Suppressor macrophage treated with lipopolysaccharide for 1 hour (primary cell): ENCODE data around the gene STRN3.
A peak's percentile ranks its signal among the peaks of the same experiment; 100 is the strongest.
"Not testable (repeated sequence)": the region's sequence is repeated elsewhere in the genome, so short reads cannot be mapped to it uniquely, and the experiment has no call there.

Source experiments
- DNase-seq, 3 donors: peaks; one replicate each; pipeline ENCODE4 v3.0.0-alpha.2; 2020 to 2022

The STRN3 gene

GRCh38 chr14:31026077-31026449 is at the start of gene STRN3:
Gene STRN3, minus strand, starts transcription at chr14:31026379. Its CDS starts 194 bp downstream, at chr14:31026185.
- DNase-seq = no peak

GRCh38 chr14:31075144-31075543 is 49.0 kb upstream of the STRN3 start:
- no peak for DNase-seq

GRCh38 chr14:31071151-31071550 is 45.0 kb upstream of the STRN3 start:
- DNase-seq = no peak

GRCh38 chr14:31070431-31070830 is 44.3 kb upstream of the STRN3 start:
- DNase-seq = no peak

GRCh38 chr14:31069343-31069742 is 43.2 kb upstream of the STRN3 start:
- no peak for DNase-seq

GRCh38 chr14:31068235-31068634 is 42.1 kb upstream of the STRN3 start:
- peak; percentile 71 to 85 (median 79) for DNase-seq

GRCh38 chr14:31062908-31063307 is 36.7 kb upstream of the STRN3 start:
- DNase-seq = not testable (repeated sequence)

DNA sequence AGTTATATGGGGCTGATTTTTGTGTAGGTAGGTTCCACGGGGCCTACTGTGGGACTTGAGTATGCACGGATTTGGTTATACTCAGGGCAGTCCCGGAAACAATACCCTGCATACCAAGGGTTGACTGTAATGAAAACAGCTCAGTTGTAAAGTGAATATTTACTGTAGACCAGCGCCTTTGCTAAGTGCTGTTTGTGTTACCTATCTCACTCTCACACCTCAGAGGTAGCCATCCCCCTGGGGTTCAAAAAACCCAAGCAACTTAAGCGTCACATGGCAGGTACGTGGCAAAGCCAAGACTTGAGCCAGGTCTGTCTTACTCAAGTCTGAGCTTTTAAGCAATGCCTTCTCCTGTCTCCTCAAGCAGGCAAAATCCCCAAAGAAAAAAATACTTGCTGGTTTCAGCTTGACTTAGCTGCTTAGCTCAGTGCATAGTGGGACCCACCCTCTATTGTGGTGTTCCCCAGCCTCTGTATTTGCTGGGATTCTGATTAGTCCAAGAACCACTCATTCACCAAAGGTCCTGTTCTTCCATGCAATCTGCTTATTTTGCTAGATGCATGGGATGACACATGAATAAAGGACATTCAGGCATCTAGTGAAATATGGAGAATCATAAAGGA is 34.2 kb upstream of the STRN3 start:
- no peak for DNase-seq

- DNase-seq = peak; percentile 80 to 87 (median 80)
These were observed 33.2 kb upstream of the STRN3 start for GRCh38 chr14:31059152-31059924.

- no peak for DNase-seq
These were observed 31.7 kb upstream of the STRN3 start for GRCh38 chr14:31057701-31058364.

DNA sequence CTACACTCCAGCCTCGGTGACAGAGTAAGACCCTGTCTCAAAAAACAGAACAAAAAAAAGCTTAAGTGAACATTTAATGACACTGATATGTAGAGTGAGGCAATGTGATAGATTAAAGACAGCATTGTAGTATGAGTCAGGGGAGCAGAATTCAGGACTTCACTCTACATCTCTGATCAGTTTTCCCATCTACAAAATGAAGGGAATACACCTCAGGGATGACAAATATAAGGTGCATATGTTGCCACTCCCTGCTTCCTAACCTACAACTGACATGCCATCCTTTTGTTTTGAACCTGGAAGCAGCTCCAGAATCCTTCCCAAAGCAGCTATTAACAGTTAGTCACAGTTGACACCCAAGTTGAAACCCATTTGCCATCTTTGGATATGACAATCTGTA is 30.9 kb upstream of the STRN3 start:
- no peak for DNase-seq

DNA sequence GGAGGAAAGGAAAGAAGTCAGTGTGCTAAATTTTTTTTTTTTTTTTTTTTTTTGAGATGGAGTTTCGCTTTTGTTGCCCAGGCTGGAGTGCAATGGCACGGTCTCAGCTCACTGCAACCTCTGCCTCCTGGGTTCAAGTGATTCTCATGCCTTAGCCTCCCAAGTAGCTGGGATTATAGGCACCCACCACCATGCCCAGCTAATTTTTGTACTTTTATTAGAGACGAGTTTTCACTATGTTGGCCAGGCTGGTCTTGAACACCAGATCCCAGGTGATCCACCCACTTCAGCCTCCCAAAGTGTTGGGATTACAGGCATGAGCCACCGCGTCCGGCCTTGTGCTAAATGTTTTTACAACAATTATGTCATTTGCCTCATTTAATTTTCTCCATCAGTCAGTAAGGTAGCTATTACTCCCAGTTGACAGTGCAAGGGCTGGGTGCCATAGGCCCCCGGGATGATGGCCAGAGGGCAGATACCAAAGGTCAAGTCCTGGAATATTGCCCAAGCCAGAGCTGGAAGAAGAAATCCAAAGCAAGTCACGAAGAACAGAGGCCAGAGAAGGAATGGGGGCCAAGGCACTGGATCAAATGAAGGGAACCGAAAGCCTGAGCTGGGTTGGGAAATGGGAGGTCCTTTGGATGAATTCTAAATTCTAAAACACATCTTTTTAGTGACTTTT is 26.9 kb upstream of the STRN3 start:
- DNase-seq = not testable (repeated sequence)

- peak; percentile 77 to 80 (median 78) for DNase-seq
These were observed 25.3 kb upstream of the STRN3 start for GRCh38 chr14:31051511-31051910.

DNA sequence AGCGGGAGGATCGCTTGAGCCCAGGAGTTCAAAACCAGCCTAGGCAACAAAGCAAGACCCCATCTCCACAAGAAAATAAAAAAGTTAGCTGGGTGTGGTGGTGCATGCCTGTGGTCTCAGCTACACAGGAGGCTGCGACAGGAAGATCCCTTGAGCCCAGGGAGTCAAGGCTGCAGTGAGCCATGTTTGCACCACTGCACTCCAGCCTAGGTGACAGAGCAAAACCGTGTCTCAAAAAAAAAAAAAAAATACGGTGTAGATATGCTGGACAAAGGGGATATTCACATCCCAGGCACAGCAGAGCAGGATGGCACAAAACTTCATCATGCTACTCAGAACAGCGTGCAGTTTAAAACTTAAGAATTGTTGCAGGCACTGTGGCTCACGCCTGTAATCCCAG is 24.8 kb upstream of the STRN3 start:
- DNase-seq = no peak

GRCh38 chr14:31047503-31047902 is 21.3 kb upstream of the STRN3 start:
- DNase-seq = peak in 2 of 3 donors; percentile 35 to 58

DNA sequence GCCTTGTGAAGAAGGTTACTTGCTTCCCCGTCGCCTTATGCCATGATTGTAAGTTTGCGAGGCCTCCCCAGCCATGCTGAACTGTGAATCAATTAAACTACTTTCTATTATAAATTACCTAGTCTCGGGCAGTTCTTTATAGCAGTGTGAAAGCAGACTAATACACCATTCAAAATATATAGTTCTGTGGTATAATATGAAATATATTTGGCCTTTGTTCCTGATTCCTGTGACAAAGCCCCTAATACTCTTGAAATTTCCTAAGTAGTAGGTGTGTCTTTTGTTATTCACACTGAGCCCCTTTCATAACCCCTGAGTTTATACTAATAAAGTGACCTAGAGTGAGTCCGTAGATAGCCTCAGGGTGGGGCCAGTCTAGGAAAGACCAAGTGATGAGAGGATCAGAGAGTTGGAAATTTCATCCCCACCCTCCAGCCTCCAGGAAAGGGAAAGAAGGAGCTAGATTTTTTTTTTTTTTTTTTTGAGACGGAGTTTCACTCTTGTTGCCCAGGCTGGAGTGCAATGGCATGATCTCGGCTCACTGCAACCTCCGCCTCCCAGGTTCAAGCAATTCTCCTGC is 19.4 kb upstream of the STRN3 start:
- DNase-seq = no peak

DNA sequence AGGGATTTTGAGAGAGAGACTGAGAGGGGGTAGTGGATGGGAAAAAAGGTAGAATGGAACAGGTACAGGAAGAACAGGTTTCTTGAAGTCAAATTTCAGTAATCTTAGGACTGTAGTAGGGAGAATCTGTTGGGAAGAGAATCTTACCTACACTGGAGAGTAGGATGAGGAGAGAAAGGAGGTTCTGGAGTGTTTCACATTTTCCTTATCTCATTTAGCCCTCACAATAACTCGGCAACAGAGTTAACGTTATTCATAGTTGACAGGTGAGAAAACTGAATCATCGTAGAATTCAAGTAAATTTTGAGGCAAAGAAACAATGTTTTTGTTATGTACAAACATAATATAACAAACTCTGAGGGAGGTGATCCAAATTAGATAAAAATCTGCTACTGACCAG is 17.2 kb upstream of the STRN3 start:
- no peak for DNase-seq

DNA sequence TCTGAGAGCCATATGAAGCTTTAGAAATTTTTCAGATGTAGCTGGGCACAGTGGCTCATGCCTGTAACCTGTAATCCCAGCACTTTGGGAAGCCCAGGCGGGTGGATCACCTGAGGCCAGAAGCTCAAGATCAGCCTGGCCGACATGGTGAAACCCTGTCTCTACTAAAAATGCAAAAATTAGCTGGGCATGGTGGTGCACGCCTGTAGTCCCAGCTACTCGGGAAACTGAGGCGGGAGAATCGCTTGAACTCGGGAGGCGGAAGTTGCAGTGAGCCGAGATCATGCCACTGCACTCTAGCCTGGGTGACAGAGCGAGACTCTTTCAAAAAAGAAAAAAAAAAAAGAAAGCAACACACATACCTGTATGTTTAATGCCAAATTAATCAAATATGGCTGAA is 16.7 kb upstream of the STRN3 start:
- DNase-seq = not testable (repeated sequence)

DNA sequence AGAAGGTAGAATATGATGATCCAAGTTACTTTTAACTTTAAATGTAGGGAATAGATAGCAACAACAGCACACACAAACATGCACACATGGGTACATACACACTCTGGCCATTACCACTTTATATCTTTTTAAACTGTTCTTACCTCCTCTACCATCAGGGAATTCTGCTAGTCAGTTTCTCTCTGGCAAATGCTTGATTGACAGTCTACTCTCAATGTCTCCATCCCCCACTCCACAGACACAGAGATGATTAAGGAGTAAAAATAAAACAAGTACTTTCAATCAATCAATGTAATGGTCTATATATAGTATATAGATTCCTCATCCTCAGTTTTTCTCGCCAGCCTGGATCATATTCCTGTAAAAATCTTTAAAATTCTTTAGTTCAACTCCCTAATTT is 16.1 kb upstream of the STRN3 start:
- DNase-seq = no peak

- peak in 1 of 3 donors; percentile 33 for DNase-seq
These were observed 12.5 kb upstream of the STRN3 start for GRCh38 chr14:31038521-31039166.

DNA sequence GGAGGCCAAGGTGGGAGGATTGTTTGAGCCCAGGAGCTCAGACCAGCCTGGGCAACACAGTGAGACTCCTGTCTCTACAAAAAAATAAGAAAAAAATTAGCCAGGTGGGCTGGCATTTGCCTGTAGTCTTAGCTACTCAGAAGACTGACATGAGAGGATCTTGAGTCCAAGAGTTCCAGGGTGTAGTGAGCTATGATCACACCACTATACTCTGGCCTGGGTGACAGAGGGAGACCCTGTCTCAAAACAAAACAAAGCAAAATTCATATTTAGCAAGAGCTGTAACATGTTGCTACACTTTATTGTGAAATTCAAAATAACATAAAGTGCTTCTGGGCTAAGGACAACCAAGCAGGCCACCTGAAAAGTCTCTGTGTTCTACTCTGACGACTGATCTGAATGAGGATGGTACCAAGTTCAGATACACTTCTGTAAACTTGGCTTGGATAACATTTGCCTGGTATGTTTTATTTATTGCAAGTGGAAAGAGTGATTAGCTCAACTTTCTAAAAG is 11.6 kb upstream of the STRN3 start:
- no peak for DNase-seq

DNA sequence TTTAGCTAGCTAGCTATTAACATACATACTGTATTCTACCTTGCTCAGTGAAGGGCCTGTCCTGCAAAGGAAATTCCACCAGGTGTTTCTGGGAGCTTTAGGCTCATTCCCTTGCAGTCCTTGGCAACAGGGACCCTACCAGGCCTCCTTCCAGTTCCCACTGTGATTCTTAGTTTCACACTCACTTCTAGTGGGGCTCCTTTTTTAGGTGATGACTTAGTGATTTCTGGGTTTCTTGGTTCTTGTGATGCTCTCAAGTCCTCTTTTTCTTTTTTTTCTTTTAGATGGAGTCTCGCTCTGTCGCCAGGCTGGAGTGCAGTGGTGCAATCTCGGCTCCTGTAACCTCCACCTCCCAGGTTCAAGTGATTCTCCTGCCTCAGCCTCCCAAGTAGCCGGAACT is 10.4 kb upstream of the STRN3 start:
- no peak for DNase-seq
